T follicular helper cell (primary cell): ENCODE measurements around the gene CBFA2T2.
"Not testable (repeated sequence)": the region's sequence is repeated elsewhere in the genome, so short reads cannot be mapped to it uniquely, and the experiment has no call there.

Experiments
- DNase-seq: peaks from one replicate; pipeline ENCODE4 v3.0.0-alpha.2; 2020; ENCODE audit warnings: low read depth
- total RNA-seq, 2 experiments: gene quantifications; one replicate each; lab custom pipeline; 2026; lab: John Stamatoyannopoulos, UW

CBFA2T2 gene
- 12.5 to 62.9 reads per million in 2 experiments for total RNA-seq

GRCh38 chr20:33490023-33490933, at the start of gene CBFA2T2:
Gene CBFA2T2 (plus strand): TSS chr20:33490096. CDS start chr20:33490268, 172 bp downstream.
- no peak for DNase-seq

GRCh38 chr20:33440562-33440961, 49.3 kb upstream of the CBFA2T2 start:
- DNase-seq, result not testable (repeated sequence)

- no peak for DNase-seq
Observed at GRCh38 chr20:33441142-33441955, 48.5 kb upstream of the CBFA2T2 start.

- DNase-seq, result no peak
Observed at GRCh38 chr20:33442136-33443005, 47.5 kb upstream of the CBFA2T2 start.

- DNase-seq, result no peak
Observed at GRCh38 chr20:33443006-33443511, 46.8 kb upstream of the CBFA2T2 start.

- DNase-seq, result peak; percentile 75
Observed at GRCh38 chr20:33443512-33444239, 46.2 kb upstream of the CBFA2T2 start, which contains the start of gene SNTA1. Gene SNTA1 (minus strand): TSS chr20:33443763. CDS start chr20:33443620, 143 bp downstream.

- DNase-seq, result peak; percentile 7
Observed at GRCh38 chr20:33444797-33445560, 44.9 kb upstream of the CBFA2T2 start.

GRCh38 chr20:33445881-33446625, 43.8 kb upstream of the CBFA2T2 start:
- no peak for DNase-seq

- no peak for DNase-seq
Observed at GRCh38 chr20:33450867-33451266, 39.0 kb upstream of the CBFA2T2 start.

- peak; percentile 65 for DNase-seq
Observed at GRCh38 chr20:33456916-33457642, 32.8 kb upstream of the CBFA2T2 start.

- DNase-seq, result no peak
Observed at GRCh38 chr20:33459599-33459998, 30.3 kb upstream of the CBFA2T2 start.

GRCh38 chr20:33460711-33461110, 29.2 kb upstream of the CBFA2T2 start:
- no peak for DNase-seq

- no peak for DNase-seq
Observed at GRCh38 chr20:33463332-33464101, 26.4 kb upstream of the CBFA2T2 start.

- DNase-seq, result not testable (repeated sequence)
Observed at GRCh38 chr20:33464759-33465158, 25.1 kb upstream of the CBFA2T2 start.

GRCh38 chr20:33465481-33466302, 24.2 kb upstream of the CBFA2T2 start:
- no peak for DNase-seq

- DNase-seq, result no peak
Observed at GRCh38 chr20:33466303-33466646, 23.6 kb upstream of the CBFA2T2 start.

GRCh38 chr20:33470457-33470856, 19.4 kb upstream of the CBFA2T2 start:
- DNase-seq, result no peak
